Kidney (tissue), 14 donors: Measurements from ENCODE around the gene C1S. TPM values are rescaled to one million over a fixed set of nuclear protein-coding genes. Genes with fewer than 3 reads are reported as not detected.

Experiments
- DNase-seq, 5 donors: peaks; one replicate each; pipeline ENCODE4 v3.0.0-alpha.2; 2013 to 2020
- FAIRE-seq: peaks from 2 replicates; lab custom pipeline; 2012; peaks lifted over from hg19 to GRCh38; lab: Jason Lieb, UNC
- H3K27ac ChIP-seq, 2 donors: one replicate each; pipeline ENCODE4 v1.7.0; 2013; ENCODE audit warnings: low read depth in 2 of 2, low read length in 2 of 2, inconsistent platforms in 1 of 2
- H3K27me3 ChIP-seq: one replicate; pipeline ENCODE4 v1.7.1; 2013; ENCODE audit warnings: low read length, inconsistent platforms; ENCODE audit not compliant: control insufficient read depth, insufficient read depth
- H3K36me3 ChIP-seq, 3 donors: one replicate each; pipeline versions ENCODE4 v1.7.0 to v1.7.1; 2013; ENCODE audit warnings: low read length in 3 of 3, control low read depth in 1 of 3, inconsistent platforms in 1 of 3; ENCODE audit not compliant: insufficient read depth in 3 of 3, control insufficient read depth in 2 of 3
- H3K4me1 ChIP-seq, 3 donors: one replicate each; pipeline versions ENCODE4 v1.7.0 to v1.7.1; 2013; ENCODE audit warnings: low read length in 3 of 3, inconsistent platforms in 1 of 3, low read depth in 1 of 3; ENCODE audit not compliant: control insufficient read depth in 2 of 3, insufficient read depth in 2 of 3
- H3K4me3 ChIP-seq, 3 donors: one replicate each; pipeline versions ENCODE4 v1.7.0 to v1.8.1; 2013; ENCODE audit warnings: low read length in 3 of 3, control low read depth in 1 of 3, inconsistent platforms in 1 of 3
- H3K9ac ChIP-seq, 3 donors: one replicate each; pipeline versions ENCODE4 v1.7.0 to v1.7.1; 2013; ENCODE audit warnings: low read length in 3 of 3, control low read depth in 1 of 3, inconsistent platforms in 1 of 3
- H3K9me3 ChIP-seq, 3 donors: one replicate each; pipeline versions ENCODE4 v1.7.0 to v1.7.1; 2013; ENCODE audit warnings: low read length in 3 of 3, control low read depth in 1 of 3, inconsistent platforms in 1 of 3; ENCODE audit not compliant: control insufficient read depth in 2 of 3, insufficient read depth in 1 of 3
- CTCF ChIP-seq: IDR thresholded peaks from 3 replicates; pipeline ENCODE4 v1.5.1; 2012; ENCODE audit warnings: mild to moderate bottlenecking, moderate library complexity, borderline replicate concordance; ENCODE audit not compliant: insufficient read depth; ENCODE audit errors: extremely low read depth
- intact Hi-C: fragments of 100-400 bp; cut with DNase I; formaldehyde crosslinking; loops from one replicate; pipeline ENCODE4 v1.11.1; 2022
- polyA plus RNA-seq: library from polyadenylated mRNA; stranded (reverse); fragments of 350-450 nt; fragmentation: Illumina TruSeq; extraction: RNeasy Lipid Tissue Mini Kit (QIAGEN cat#74804); gene quantifications from one replicate; pipeline ENCODE4 v1.2.3, GENCODE V29; 2014; ENCODE audit warnings: low read depth, low replicate concordance; ENCODE audit not compliant: insufficient read depth
- total RNA-seq: library from RNA; stranded (reverse); fragmentation: NEBNext Ultra II Directional; extraction: Animal tissue kit (Norgen Biotek cat#: 25700); gene quantifications from one replicate; pipeline ENCODE4 v1.2.1, GENCODE V29; 2021
- donor health status: control.
- donor health status: control.
- donor health status: control.
- donor health status: control.
- donor health status: control.
- donor health status: DM: yes; HTN: yes; CAD: no.
- donor health status: Normal renal cell carcinoma (clear cell type).

Gene C1S
- total and polyA plus RNA-seq, 2 donors from 2014 or later, result 81.2 to 402 TPM

- H3K4me3 ChIP-seq, result no peak overlapping the region
- TF ChIP-seq CTCF, result no peak
- no peaks in the 10 kb centered on the region for H3K4me1 ChIP-seq
- H3K27ac ChIP-seq, result no peak overlapping the region
- no peak for FAIRE-seq
- H3K27me3 ChIP-seq, result no peaks in the 10 kb centered on the region
- no peak for DNase-seq
- H3K36me3 ChIP-seq, result no peaks in the 10 kb centered on the region
- no peaks in the 10 kb centered on the region for H3K9me3 ChIP-seq
- intact Hi-C loops, result loop anchor here (10.0 kb wide), 1 partner anchor 155 kb away; the partner anchor contains the start of genes C12orf57 and RNU7-1
- no peak overlapping the region for H3K9ac ChIP-seq
Observed at GRCh38 chr12:7099290-7099996, 38.9 kb downstream of the C1S start.

GRCh38 chr12:7100239-7100638 is 39.7 kb downstream of the C1S start:
- no peak overlapping the region for H3K9ac ChIP-seq
- H3K4me3 ChIP-seq, result no peak overlapping the region
- no peaks in the 10 kb centered on the region for H3K36me3 ChIP-seq
- H3K4me1 ChIP-seq, result no peaks in the 10 kb centered on the region
- intact Hi-C loops, result no loop called here
- H3K9me3 ChIP-seq, result no peaks in the 10 kb centered on the region
- no peak for FAIRE-seq
- no peaks in the 10 kb centered on the region for H3K27me3 ChIP-seq
- no peak overlapping the region for H3K27ac ChIP-seq
- TF ChIP-seq CTCF, result no peak
- no peak for DNase-seq

- Histone ChIP-seq H3K9me3 (no peaks in the 10 kb centered on the region), H3K27me3 (no peaks in the 10 kb centered on the region), H3K9ac (no peak overlapping the region), H3K4me3 (no peak overlapping the region), H3K4me1 (no peaks in the 10 kb centered on the region), H3K36me3 (no peaks in the 10 kb centered on the region), H3K27ac (no peak overlapping the region)
- DNase-seq, result no peak
- intact Hi-C loops, result no loop called here
- no peak for FAIRE-seq
- no peak for TF ChIP-seq CTCF
Observed at GRCh38 chr12:7101047-7101693, 40.7 kb downstream of the C1S start.
